Measurements from ENCODE around the gene ZNF512.
"Not testable (repeated sequence)": the region's sequence is repeated elsewhere in the genome, so short reads cannot be mapped to it uniquely, and the experiment has no call there.

The ZNF512 gene, protein sequence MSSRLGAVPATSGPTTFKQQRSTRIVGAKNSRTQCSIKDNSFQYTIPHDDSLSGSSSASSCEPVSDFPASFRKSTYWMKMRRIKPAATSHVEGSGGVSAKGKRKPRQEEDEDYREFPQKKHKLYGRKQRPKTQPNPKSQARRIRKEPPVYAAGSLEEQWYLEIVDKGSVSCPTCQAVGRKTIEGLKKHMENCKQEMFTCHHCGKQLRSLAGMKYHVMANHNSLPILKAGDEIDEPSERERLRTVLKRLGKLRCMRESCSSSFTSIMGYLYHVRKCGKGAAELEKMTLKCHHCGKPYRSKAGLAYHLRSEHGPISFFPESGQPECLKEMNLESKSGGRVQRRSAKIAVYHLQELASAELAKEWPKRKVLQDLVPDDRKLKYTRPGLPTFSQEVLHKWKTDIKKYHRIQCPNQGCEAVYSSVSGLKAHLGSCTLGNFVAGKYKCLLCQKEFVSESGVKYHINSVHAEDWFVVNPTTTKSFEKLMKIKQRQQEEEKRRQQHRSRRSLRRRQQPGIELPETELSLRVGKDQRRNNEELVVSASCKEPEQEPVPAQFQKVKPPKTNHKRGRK

DNA sequence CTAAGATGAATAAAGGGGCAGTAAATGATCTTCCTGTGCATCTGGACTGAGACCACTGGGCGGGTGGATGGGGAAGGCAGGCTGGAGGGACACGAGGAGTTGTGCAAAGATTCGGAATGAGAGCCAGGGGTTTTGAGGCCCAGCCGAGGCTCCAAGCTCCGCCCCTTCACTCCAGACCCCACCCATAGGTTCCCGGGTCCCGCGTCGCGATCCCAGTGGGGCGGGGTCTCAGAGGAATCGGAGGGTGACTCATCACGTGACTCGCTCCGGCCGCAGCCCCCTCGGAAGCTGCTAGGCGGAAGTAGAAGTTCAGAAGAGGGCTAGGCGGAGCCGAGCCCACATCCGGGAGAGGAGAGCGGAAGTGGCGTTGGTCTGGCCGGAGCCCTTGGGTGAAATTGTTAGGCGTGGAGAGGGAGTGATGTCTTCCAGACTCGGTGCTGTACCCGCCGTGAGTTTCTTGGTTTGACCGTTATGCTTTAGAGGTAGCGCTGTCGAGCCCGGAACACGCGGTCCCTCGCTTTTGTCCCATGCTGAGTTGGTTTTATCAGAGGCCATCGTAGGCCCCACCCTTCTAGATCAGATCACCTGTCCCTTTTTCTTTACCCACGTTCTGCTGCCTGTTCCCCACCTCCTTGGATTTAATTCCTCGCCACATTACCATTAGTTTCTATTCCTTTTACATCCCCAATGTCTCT is at the start of gene ZNF512:
Gene ZNF512, plus strand, starts transcription at position 348 of the 695 bp plus-strand sequence. Its CDS starts 71 bp downstream, at position 419.
- in situ Hi-C loops (cut with MboI; ENCODE audit: low sequenced_read_pairs), result no loop called here

DNA sequence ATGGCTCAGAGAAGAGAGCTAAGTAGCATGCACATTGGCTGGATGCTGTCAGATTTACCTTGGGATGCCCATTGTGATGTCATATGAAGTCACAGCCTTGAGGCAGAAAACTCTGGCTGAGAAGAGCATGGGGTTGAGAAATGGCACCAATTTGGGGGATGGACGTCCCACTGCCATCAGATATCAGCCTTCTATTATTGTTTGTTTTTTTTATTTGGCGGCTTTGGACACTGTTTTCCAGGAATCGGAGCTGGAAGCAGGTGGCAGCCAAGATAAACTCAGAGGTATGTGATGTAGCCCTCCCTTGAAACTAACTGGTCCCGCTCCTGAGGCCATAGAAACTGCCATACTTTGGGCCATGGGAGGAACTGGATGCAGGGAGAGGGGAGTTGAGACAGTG is 45.6 kb upstream of the ZNF512 start:
- in situ Hi-C loops (cut with MboI; ENCODE audit: low sequenced_read_pairs), result no loop called here

DNA sequence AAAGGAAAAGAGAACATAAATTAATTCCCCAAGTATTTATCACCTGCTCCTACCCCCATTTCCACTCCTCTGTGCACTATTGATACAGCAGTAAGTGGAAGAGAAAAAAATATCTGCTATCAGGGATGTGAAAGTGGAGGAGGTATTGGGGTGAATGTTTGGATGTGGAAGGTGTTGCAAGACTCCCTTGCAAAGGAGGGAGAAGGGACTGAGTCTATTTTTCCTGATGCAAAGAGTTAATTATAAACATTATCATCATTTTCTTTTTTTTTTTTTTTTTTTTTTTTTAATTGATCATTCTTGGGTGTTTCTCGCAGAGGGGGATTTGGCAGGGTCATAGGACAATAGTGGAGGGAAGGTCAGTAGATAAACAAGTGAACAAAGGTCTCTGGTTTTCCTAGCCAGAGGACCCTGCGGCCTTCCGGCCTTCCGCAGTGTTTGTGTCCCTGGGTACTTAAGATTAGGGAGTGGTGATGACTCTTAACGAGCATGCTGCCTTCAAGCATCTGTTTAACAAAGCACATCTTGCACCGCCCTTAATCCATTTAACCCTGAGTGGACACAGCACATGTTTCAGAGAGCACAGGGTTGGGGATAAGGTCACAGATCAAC is 43.9 kb upstream of the ZNF512 start:
- in situ Hi-C loops (cut with MboI; ENCODE audit: low sequenced_read_pairs), result not testable (repeated sequence)

DNA sequence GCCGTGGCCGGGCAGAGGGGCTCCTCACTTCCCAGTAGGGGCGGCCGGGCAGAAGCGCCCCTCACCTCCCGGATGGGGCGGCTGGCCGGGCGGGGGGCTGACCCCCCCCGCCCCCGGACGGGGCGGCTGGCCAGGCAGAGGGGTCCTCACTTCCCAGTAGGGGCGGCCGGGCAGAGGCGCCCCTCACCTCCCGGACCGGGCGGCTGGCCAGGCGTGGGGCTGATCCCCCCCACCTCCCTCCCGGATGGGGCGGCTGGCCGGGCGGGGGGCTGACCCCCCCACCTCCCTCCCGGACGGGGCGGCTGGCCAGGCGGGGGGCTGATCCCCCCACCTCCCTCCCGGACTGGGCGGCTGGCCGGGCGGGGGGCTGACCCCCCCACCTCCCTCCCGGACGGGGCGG is 43.2 kb upstream of the ZNF512 start:
- in situ Hi-C loops (cut with MboI; ENCODE audit: low sequenced_read_pairs), result not testable (repeated sequence)

DNA sequence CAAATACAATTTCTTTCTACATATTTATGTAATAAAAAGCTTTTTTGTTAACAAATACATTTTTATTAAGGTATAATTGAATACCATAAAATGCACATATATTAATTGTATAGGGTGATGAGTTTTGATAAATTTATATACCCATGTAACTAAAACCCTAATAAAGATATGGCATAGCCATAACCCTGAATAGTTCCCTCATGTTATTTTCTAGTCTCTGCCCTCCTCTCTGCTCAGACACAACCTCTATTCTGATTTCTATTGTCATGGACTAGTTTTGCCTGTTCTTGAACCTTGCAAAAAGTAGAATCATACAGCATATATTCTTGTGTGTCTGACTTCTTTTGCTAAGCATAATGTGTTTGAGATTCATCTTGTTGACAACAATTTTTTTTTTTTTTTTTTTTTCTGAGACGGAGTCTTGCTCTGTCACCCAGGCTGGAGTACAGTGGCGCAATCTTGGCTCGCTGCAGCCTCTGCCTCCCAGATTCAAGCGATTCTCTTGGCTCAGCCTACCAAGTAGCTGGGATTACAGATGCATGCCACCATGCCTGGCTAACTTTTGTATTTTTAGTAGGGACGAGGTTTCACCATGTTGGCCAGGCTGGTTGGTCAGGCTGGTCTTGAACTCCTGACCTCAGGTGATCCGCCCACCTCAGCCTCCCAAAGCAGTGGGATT is 38.6 kb upstream of the ZNF512 start:
- in situ Hi-C loops (cut with MboI; ENCODE audit: low sequenced_read_pairs), result no loop called here

DNA sequence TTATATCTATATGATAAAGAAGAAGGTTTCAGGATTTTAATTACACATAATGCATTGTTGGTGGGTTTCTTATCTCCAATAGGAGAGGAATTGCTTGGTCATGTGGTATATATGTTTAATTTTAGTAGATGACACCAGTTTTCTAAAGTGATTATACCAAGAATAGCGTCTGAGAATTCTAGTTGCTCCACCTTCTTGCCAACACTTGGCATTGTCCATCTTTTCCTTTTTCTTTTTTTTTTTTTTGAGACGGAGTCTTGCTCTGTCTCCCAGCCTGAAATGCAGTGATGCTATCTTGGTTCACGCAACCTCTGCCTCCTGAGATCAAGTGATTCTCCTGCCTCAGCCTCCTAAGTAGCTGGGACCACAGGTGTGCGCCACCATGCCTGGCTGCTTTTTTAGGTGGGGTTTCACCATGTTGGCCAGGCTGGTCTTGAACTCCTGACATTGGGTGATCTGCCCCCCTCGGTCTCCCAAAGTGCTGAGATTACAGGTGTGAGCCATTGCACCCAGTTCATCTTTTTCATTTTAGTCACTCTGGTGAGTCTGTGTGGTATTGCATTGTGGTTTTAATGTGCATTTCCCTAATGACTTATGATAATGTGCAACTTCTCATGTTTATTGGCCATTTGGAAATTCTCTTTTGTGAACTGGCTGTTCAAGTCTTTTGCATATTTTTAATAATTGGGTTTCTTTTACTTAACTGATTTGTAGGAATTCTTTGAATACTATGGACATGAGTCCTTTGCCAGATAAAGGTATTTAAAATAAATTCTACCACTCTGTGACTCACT is 37.3 kb upstream of the ZNF512 start:
- in situ Hi-C loops (cut with MboI; ENCODE audit: low sequenced_read_pairs), result no loop called here

DNA sequence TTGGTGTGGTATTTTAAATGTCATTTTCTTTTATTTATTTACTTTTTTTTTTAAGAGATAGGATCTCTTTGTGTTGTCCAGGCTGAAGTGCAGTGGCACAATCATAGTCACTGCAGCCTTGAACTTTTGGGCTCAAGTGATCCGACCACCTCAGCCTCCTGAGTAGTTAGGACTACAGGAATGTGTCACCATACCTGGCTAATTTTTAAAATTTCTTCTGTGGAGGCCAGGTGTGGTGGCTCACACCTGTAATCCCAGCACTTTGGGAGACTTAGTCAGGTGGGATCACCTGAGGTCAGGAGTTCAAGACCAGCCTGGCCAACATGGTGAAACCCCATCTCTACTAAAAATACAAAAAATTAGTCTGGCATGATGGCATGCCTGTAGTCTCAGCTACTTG is 33.5 kb upstream of the ZNF512 start:
- in situ Hi-C loops (cut with MboI; ENCODE audit: low sequenced_read_pairs), result no loop called here

DNA sequence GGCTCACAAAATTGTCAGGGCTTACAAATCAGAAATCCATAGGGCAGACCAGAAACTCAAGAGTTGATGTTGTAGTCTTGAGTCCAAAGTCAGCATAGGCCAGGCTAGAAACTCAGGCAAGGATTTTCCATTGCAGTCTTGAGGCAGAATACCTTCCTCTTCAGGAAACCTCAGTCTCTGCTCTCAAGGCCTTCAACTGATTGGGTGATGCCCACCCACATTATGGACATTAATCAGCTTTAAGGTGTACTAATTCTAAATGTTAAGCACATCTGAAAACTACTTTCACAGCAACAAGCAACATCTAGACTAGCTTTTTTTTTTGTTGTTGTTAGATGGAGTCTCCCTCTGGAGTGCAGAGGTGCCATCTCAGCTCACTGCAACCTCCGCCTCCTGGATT is 31.3 kb upstream of the ZNF512 start:
- in situ Hi-C loops (cut with MboI; ENCODE audit: low sequenced_read_pairs), result no loop called here

DNA sequence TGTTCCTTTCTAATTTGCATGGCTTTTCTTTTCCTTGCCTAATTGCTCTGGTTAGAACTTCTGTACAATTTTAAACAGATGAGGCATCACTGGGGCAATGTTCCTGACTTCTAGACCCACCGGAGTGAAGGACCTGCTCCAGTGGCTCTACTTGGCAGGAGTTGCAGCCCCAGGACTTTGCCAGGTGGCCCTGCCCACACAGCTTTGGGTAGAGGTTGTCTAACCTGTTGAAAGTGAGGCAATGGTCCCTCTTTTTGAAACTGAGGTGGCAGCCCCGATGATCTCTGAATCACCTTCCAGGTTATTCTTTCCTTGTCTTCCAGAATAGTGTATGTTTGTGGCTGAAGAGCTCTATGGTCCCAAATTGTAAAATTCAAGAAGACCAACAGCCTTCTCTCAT is 29.9 kb upstream of the ZNF512 start:
- in situ Hi-C loops (cut with MboI; ENCODE audit: low sequenced_read_pairs), result no loop called here

DNA sequence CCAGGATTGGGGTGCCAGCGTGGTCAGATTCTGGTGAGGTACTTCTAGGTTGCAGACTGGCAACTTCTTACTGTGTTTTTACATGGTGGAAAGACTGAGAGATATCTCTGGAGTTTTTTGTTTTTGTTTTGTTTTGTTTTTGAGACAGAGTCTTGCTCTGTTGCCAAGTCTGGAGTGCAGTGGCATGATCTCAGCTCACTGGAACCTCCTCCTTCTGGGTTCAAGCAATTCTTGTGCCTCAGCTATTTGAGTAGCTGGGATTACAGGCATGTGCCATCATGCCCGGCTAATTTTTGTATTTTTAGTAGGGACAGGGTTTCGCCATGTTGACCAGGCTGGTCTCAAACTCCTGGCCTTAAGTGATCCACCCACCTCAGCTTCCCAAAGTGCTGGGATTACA is 28.4 kb upstream of the ZNF512 start:
- in situ Hi-C loops (cut with MboI; ENCODE audit: low sequenced_read_pairs), result not testable (repeated sequence)

DNA sequence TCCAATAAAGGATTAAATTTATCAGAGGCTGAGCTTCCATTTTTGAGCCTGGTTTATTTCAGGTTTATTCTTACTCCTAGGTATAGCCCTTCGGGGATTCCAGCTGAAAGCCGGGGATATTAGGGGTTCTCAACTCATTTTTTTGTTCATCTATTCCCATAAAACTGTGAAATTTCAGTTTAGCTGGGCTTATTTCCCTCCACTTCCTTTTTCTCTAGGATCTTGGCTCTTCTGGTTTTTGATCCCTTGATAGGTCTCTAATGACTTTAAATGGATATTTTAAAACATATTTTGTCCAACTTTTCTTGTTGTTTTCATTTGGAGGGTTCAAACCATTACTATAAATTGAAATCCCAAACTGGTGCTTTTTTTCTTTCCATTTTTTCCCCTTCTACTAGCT is 23.6 kb upstream of the ZNF512 start:
- in situ Hi-C loops (cut with MboI; ENCODE audit: low sequenced_read_pairs), result no loop called here

DNA sequence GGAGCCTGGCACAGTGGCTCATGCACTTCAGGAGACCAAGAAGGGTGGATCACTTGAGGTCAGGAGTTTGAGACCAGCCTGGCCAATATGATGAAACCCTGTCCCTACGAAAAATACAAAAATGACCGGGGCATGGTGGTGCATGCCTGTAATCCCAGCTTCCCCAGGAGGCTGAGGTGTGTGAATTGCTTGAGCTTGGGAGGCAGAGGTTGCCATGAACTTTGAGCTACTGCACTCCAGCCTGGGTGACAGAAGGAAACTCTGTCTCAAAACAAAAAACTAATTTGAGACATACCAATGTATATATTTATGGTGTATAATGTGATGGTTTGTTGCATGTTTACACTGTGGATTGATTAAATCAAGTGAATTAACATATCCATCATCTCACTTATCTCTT is 21.8 kb upstream of the ZNF512 start:
- in situ Hi-C loops (cut with MboI; ENCODE audit: low sequenced_read_pairs), result no loop called here

DNA sequence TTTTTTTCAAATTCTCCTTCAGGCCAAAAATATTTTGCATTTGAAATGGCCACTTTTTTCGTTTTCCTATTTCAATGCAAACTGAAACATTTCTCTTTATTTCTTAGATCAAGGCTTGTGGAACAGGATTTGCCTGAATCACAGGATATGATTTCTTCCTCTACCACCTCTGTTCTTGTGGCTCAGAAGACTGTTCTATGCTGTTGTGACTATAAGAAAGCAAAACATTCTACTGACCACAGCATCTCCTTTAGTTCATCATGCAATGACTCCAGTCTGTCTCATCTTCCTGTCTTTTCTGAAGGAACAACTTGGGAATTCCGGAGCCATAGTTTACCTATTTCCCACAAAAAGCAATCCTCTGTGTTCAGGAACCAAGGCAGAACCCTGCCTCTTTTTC is 16.2 kb upstream of the ZNF512 start:
- in situ Hi-C loops (cut with MboI; ENCODE audit: low sequenced_read_pairs), result no loop called here

DNA sequence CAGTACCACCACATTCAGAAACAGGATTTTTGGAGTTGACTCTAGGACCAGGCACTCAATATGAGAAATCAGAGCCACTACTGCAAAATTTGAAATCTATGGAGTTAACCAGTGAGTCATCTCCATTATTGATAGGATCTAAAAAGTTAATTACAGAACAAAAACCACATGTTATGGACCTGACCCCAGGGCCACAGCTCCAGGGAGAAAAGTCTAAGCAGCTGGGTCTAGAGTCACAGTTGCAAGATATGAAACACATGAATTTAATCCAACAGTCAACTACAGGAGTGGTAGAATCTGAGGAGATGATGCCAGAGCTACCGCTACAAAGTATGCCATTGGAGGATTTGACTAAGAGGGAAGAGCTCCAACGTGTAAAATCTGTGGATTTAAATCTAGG is 13.4 kb upstream of the ZNF512 start:
- in situ Hi-C loops (cut with MboI; ENCODE audit: low sequenced_read_pairs), result no loop called here

DNA sequence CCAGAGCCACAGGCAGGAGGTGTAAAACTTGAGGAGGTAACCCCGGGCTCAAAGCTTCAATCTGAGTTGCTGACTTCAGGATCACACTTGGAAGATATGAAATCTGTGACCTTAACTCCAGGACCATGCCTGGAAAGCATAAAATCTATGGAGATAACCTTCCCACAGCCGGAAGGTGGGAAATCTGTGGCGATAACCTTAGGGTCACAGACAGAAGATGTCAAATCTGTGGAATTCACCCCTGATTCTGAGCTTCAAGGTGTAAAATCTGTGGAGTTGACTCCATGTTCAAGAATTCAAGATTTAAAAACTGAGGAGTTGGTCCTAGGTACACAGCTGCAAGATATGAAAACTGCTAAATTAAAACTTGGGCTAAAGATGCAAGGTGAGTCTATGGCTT is 11.6 kb upstream of the ZNF512 start:
- in situ Hi-C loops (cut with MboI; ENCODE audit: low sequenced_read_pairs), result no loop called here

DNA sequence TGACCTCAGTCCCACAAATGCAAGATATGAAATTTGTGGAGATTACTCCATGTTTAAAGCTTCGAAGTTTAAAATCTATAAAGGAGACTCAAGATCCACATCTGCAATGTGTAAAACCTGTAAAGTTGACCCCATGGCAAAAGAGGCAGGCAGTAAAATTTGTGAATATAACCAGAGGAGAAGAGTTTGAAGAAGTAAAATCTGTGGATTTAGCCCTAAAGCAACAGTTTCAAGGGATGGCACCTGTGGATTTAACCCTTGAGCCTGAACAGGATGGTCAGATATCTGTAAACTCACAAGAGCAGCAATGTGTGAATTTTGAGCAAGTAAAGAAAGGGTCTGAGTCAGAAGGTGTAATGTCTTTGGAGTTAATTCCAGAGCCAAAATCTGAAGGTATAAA is 11.2 kb upstream of the ZNF512 start:
- in situ Hi-C loops (cut with MboI; ENCODE audit: low sequenced_read_pairs), result no loop called here

DNA sequence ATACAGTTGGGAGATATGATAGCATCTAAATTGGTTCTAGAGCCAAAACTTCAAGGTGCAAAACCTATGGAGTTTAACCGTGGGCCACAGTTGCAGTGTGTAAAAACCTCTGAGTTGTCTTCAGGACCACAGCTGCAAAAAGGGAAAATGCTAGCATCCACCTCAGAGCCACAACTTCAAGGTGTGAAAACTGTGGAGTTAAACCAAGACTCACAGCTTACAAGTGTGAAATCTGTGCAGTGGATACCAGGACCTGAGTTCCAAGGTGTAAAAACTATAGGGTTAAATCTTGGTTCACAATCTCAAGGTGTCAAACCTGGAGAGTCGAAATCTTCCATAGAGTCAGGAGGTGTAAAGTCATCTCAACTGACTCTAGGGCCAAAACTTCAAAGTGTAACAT is 10.4 kb upstream of the ZNF512 start:
- in situ Hi-C loops (cut with MboI; ENCODE audit: low sequenced_read_pairs), result no loop called here

DNA sequence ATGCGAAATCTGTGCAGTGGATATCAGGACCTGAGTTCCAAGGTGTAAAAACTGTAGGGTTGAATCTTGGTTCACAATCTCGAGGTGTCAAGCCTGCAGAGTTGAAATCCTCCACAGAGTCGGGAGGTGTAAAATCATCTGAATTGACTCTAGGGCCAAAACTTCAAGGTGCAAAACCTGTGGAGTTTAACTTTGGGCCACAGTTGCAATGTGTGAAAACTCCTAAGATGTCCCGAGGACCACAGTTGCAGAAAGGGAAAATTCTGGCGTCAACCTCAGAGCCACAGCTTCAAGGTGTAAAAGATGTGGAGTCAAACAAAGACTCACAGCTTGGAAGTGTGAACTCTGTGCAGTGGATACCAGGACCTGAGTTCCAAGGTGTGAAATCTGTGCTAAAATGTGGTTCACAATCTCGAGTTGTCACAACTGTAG is 9.8 kb upstream of the ZNF512 start:
- in situ Hi-C loops (cut with MboI; ENCODE audit: low sequenced_read_pairs), result no loop called here

DNA sequence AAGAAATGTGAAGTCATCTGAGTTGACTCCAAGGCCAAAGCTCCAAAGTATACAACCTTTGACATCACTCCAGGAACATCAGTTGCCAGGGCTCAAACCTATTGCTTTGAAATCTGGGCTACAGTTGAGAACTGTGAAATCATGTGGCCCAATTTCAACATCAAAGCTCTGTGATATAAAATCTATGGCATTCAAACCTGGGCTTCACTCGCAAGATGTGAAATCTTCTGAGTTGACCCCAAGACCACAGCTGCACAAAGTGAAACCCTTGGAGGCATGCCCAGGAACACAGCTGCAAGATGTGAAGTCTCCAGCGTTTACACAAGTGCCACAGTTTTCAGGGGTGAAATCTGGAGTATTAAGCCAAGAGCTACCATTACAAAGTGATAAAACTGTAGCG is 9.4 kb upstream of the ZNF512 start:
- in situ Hi-C loops (cut with MboI; ENCODE audit: low sequenced_read_pairs), result no loop called here

DNA sequence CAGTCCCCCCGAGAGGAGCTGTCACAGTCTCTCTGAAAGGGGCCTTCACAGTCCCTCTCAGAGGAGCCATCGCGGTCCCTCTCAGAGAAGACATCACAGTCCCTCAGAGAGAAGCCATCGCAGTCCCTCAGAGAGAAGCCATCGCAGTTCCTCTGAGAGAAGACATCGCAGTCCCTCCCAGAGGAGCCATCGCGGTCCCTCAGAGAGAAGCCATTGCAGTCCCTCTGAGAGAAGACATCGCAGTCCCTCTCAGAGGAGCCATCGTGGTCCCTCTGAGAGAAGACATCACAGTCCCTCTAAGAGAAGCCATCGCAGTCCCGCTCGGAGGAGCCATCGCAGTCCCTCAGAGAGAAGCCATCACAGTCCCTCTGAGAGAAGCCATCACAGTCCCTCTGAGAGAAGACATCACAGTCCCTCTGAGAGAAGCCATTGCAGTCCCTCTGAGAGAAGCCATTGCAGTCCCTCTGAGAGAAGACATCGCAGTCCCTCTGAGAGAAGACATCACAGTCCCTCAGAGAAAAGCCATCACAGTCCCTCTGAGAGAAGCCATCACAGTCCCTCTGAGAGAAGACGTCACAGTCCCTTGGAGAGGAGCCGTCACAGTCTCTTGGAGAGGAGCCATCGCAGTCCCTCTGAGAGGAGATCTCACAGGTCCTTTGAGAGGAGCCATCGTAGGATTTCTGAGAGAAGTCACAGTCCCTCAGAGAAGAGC is 1.3 kb upstream of the ZNF512 start:
- in situ Hi-C loops (cut with MboI; ENCODE audit: low sequenced_read_pairs), result no loop called here

Data from HL-60/S4 treated with retinoic acid at 250 ng/mL for 4 days and 3 days (cell line).